HEK293 (cell line): Measurements from ENCODE around the gene SP6.

Experiments
- ATF2 ChIP-seq: fragments of 450-650 bp; formaldehyde crosslinking; IDR thresholded peaks from 2 replicates; pipeline ENCODE4 v1.5.1; 2016; ENCODE audit warnings: missing biosample characterization, missing genetic modification characterization, low read depth
- CTCF ChIP-seq: fragments of 450-650 bp; formaldehyde crosslinking; IDR thresholded peaks from 2 replicates; pipeline ENCODE4 v1.5.1; 2016; ENCODE audit warnings: missing biosample characterization, missing genetic modification characterization
- ZFP69B ChIP-seq: fragments of 450-650 bp; formaldehyde crosslinking; IDR thresholded peaks from 2 replicates; pipeline ENCODE4 v1.5.1; 2016; ENCODE audit warnings: missing biosample characterization, missing genetic modification characterization
- ZSCAN16 ChIP-seq: fragments of 450-650 bp; formaldehyde crosslinking; IDR thresholded peaks from 2 replicates; pipeline ENCODE4 v1.5.1; 2016; ENCODE audit warnings: missing biosample characterization, missing genetic modification characterization

- TF ChIP-seq ZFP69B (tag by site-specific recombination) (no peak), CTCF (tag by site-specific recombination) (no peak), ATF2 (no peak), ZSCAN16 (no peak)
Observed at GRCh38 chr17:47811709-47812108, 39.3 kb downstream of the SP6 start.
